GM12875 (cell line): ENCODE results near the gene CALHM6.

Experiments used
- H3K4me3 ChIP-seq: one replicate; pipeline ENCODE4 v1.5.1; 2011; ENCODE audit warnings: low read depth, low read length, control low read depth
- CTCF ChIP-seq: IDR thresholded peaks from 2 replicates; pipeline ENCODE4 v1.5.1; 2011; ENCODE audit warnings: low read depth, mild to moderate bottlenecking, control low read depth, inconsistent platforms, low read length, moderate library complexity, borderline replicate concordance; ENCODE audit not compliant: insufficient read depth

The CALHM6 gene

DNA sequence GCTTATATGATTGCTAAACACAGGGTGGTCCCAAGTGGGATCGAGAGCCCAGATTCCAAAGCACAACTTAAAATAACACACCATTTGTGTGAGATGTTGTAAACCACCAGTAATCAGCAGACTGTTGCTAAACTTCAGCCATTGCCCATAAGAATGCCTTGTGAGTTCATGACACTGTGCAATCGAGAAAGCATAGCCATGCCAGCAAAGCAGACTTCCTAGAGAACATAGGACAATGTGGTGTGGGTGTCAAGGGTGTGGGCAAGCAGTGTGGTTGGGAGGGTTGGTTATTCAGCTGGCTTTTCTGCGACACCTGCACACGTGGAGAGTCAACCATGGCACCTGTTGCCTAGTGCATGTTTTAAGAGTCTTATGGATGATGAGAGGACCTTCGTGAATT is 16.1 kb upstream of the CALHM6 start:
- no peak overlapping the region for H3K4me3 ChIP-seq
- no peak for TF ChIP-seq CTCF

- no peak overlapping the region for H3K4me3 ChIP-seq
- no peak for TF ChIP-seq CTCF
Observed at GRCh38 chr6:116446399-116446798, 14.8 kb upstream of the CALHM6 start.

GRCh38 chr6:116447052-116447451 is 14.1 kb upstream of the CALHM6 start:
- H3K4me3 ChIP-seq = no peak overlapping the region

GRCh38 chr6:116447496-116448011 is 13.6 kb upstream of the CALHM6 start:
- TF ChIP-seq CTCF = no peak
- H3K4me3 ChIP-seq = no peak overlapping the region

More at GRCh38 chr6:116447052-116447451, 14.1 kb upstream of the CALHM6 start:
- no peak for TF ChIP-seq CTCF

- no peak for TF ChIP-seq CTCF
- no peak overlapping the region for H3K4me3 ChIP-seq
Observed at GRCh38 chr6:116449565-116449964, 11.6 kb upstream of the CALHM6 start.

GRCh38 chr6:116450185-116450710 is 10.9 kb upstream of the CALHM6 start:
- TF ChIP-seq CTCF = no peak

DNA sequence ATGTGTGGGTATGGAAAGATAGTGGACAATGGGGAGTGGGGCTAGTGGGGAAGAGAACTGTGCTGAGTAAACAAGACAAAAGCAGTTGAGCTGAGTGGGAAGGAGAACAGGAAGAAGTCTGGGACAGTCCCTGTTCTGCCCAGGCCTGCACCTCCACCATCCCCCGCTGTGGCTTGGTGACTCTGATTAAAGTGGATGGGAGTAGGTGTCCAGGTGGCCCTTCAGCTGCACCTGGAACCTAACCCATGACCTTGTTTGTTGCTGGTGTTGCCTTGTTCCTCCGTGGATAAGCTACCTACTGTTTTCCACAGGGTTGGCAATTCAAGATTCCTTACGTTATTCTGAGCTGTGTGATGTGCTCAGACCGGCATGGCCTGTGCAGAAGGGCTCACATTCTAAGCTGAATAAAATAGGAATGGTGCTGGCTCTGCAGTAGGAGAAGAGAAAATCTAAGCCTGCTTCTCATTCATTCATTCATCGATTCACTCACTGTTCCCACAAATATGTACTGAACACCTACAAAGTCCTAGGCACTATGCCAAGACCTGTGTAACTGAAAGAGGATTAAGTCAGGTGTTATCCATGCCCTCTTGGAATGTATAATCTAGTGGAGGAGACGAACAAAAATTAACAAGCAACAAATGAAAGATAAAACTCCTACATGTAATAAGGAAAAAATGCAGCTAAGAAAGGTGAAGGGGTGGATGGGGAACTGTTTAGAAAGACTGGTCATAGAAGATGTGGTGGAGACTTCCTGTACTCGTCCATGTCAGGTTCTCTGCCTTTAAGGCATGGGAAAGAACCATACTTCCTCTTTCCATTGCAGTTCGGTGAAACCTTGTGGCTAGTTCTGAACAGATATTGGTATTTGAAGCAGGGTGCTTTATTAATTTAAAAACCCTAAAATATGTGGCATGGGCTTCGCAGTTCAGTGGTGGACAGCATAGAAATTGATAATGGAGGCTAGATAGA is 10.1 kb upstream of the CALHM6 start:
- no peak overlapping the region for H3K4me3 ChIP-seq
- TF ChIP-seq CTCF = no peak

More at GRCh38 chr6:116450185-116450710, 10.9 kb upstream of the CALHM6 start:
- no peak overlapping the region for H3K4me3 ChIP-seq
